B cell (primary cell): ENCODE data around the gene PRKAA2. TPM values are rescaled to one million over a fixed set of nuclear protein-coding genes. Genes with fewer than 3 reads are reported as not detected.

Experiments used
- ATAC-seq: fragments of 200-7000 bp; cut with Tn5 transposase; one replicate; pipeline ENCODE4 v1.10.0; 2021; ENCODE audit warnings: low read depth, mild to moderate bottlenecking, moderate number of reproducible peaks, moderate library complexity
- CTCF ChIA-PET: fragments of 350-600 bp; sonication (Branson Sonifier 250); formaldehyde crosslinking; loops from one replicate; lab custom pipeline; 2021; ENCODE audit warnings: antibody characterized with exemption, inconsistent platforms; lab: Charles Lee
- POLR2A ChIA-PET: fragments of 350-600 bp; sonication (Branson Sonifier 250); formaldehyde crosslinking; loops from one replicate; lab custom pipeline; 2021; ENCODE audit warnings: antibody characterized with exemption; lab: Charles Lee
- DNase-seq: peaks from one replicate; pipeline ENCODE4 v3.0.0; 2013
- H2AFZ ChIP-seq: 2 replicates; pipeline ENCODE4 v1.6.1; 2012; ENCODE audit warnings: mild to moderate bottlenecking, low read depth, low read length; ENCODE audit not compliant: insufficient read depth, poor library complexity, severe bottlenecking
- H3K27ac ChIP-seq, 2 donors: 1 replicate in 1 of 2; 2 replicates in 1 of 2; pipeline ENCODE4 v1.5.1; 2012 to 2013; ENCODE audit warnings: low read length in 2 of 2, mild to moderate bottlenecking in 2 of 2, moderate library complexity in 1 of 2
- H3K27me3 ChIP-seq, 4 experiments: fragments of 200-600 bp in 1 of 4; sonication (generic) in 1 of 4; replicated peaks in 1 of 4; 1 replicate in 2 of 4; 2 replicates in 2 of 4; pipeline versions ENCODE4 v1.6.1 to v1.7.0; 2013 to 2016; ENCODE audit warnings: low read length in 3 of 4, mild to moderate bottlenecking in 2 of 4, mixed read lengths in 1 of 4, moderate library complexity in 1 of 4; ENCODE audit not compliant: insufficient read depth in 4 of 4, control insufficient read depth in 3 of 4; ENCODE audit errors: control extremely low read depth in 1 of 4
- H3K36me3 ChIP-seq, 2 experiments: replicated peaks in 1 of 2; 1 replicate in 1 of 2; 2 replicates in 1 of 2; pipeline versions ENCODE4 v1.6.1 to v1.7.1; 2013; ENCODE audit warnings: low read length in 1 of 2; ENCODE audit not compliant: insufficient read depth in 2 of 2, control insufficient read depth in 1 of 2; ENCODE audit errors: control extremely low read depth in 1 of 2, extremely low read depth in 1 of 2
- H3K4me1 ChIP-seq, 2 donors: fragments of 200-600 bp in 1 of 2; sonication (generic) in 1 of 2; 1 replicate in 1 of 2; 2 replicates in 1 of 2; pipeline versions ENCODE4 v1.5.1 to v1.6.1; 2013 to 2017; ENCODE audit warnings: low read length in 2 of 2; ENCODE audit not compliant: control insufficient read depth in 2 of 2, insufficient read depth in 2 of 2
- H3K4me2 ChIP-seq: replicated peaks from 2 replicates; pipeline ENCODE3; 2012; ENCODE audit warnings: mild to moderate bottlenecking, low read depth, low read length; ENCODE audit not compliant: poor library complexity, severe bottlenecking
- H3K4me3 ChIP-seq, 5 experiments: fragments of 200-600 bp in 1 of 5; sonication (generic) in 1 of 5; 1 replicate in 3 of 5; 2 replicates in 2 of 5; pipeline versions ENCODE4 v1.5.1 to v1.7.0; 2011 to 2016; ENCODE audit warnings: low read length in 4 of 5, mild to moderate bottlenecking in 4 of 5, low read depth in 2 of 5, control low read depth in 1 of 5, moderate library complexity in 1 of 5; ENCODE audit not compliant: insufficient read depth in 1 of 5; ENCODE audit errors: control extremely low read depth in 1 of 5, extremely low read depth in 1 of 5
- H3K79me2 ChIP-seq: fragments of 200-600 bp; sonication (generic); one replicate; pipeline ENCODE4 v1.6.0; 2016; ENCODE audit warnings: low read length; ENCODE audit not compliant: control insufficient read depth, insufficient read depth
- H3K9ac ChIP-seq: fragments of 200-600 bp; sonication (generic); 2 replicates; pipeline ENCODE4 v1.6.1; 2017; ENCODE audit warnings: mild to moderate bottlenecking, low read length, moderate library complexity
- H3K9me3 ChIP-seq, 3 donors: one replicate each; pipeline versions ENCODE4 v1.6.1 to v1.7.1; 2013; ENCODE audit warnings: low read length in 2 of 3; ENCODE audit not compliant: control insufficient read depth in 2 of 3, insufficient read depth in 1 of 3; ENCODE audit errors: control extremely low read depth in 1 of 3
- H4K20me1 ChIP-seq: 2 replicates; pipeline ENCODE4 v1.6.0; 2012; ENCODE audit warnings: mild to moderate bottlenecking, low read length; ENCODE audit not compliant: insufficient read depth, control insufficient read depth, poor library complexity, severe bottlenecking
- H3K27ac Mint-ChIP-seq: one replicate; pipeline ENCODE4 v1.8.0; 2021; ENCODE audit warnings: mixed read lengths
- H3K27me3 Mint-ChIP-seq: one replicate; pipeline ENCODE4 v1.8.0; 2021; ENCODE audit warnings: mixed read lengths
- H3K4me1 Mint-ChIP-seq: one replicate; pipeline ENCODE4 v1.8.0; 2021; ENCODE audit warnings: mixed read lengths
- H3K4me3 Mint-ChIP-seq: one replicate; pipeline ENCODE4 v1.8.0; 2021; ENCODE audit warnings: mixed read lengths
- H3K9me3 Mint-ChIP-seq: one replicate; pipeline ENCODE4 v1.8.0; 2022; ENCODE audit warnings: mixed read lengths; ENCODE audit not compliant: insufficient read depth
- CTCF ChIP-seq: fragments of 200-600 bp; IDR thresholded peaks from one replicate; pipeline ENCODE4 v1.8.0; 2022; ENCODE audit warnings: antibody characterized with exemption, mild to moderate bottlenecking
- EZH2 ChIP-seq: IDR thresholded peaks from 2 replicates; pipeline ENCODE4 v1.6.1; 2012; ENCODE audit warnings: borderline replicate concordance, low read depth, mild to moderate bottlenecking, moderate library complexity, low read length; ENCODE audit not compliant: insufficient read depth, poor library complexity, severe bottlenecking
- WGBS: methylation state at CpG from one replicate; pipeline ENCODE4 v1.1.5; 2013; ENCODE audit warnings: missing lambda C conversion rate; ENCODE audit not compliant: insufficient coverage; 5-methylcytosine and 5-hydroxymethylcytosine counted together
- intact Hi-C: fragments of 100-400 bp; cut with micrococcal nuclease; formaldehyde crosslinking; loops from one replicate; pipeline ENCODE4 v1.10.0; 2022
- polyA plus RNA-seq: library from polyadenylated mRNA; depleted of rRNA; stranded (reverse); fragments of >200 nt; gene quantifications from 2 replicates; pipeline ENCODE4 v1.2.3, GENCODE V29; 2012
- total RNA-seq, 2 donors: library from RNA; stranded (reverse); fragments of 120-200 nt in 1 of 2; gene quantifications; 1 replicate in 1 of 2; 2 replicates in 1 of 2; pipeline versions ENCODE4 v1.2.3 to v1.2.4, GENCODE V29; 2013 to 2022

The PRKAA2 gene
- total and polyA plus RNA-seq, 2 donors (not counting 1 experiment from before 2014, with no cell fraction given), result not detected

GRCh38 chr1:56713112-56713511 lies 68.0 kb downstream of the PRKAA2 start:
- H3K9me3 Mint-ChIP-seq, result no peaks in the 10 kb centered on the region
- H3K79me2 ChIP-seq, result no peaks in the 10 kb centered on the region
- CTCF ChIA-PET, result interaction anchor here (0.7 to 5.3 kb wide), 3 partner anchors 10 to 1429 kb away, joined by 3 to 56 read pairs (median 4); no protein-coding TSS in a partner anchor
- H3K4me2 ChIP-seq, result no peak overlapping the region
- intact Hi-C loops, result no loop called here
- peaks cover 0 to 3% (median 0%) of the 10 kb centered on the region in 4 experiments for H3K27me3 ChIP-seq
- POLR2A ChIA-PET, result no interaction called here
- no peak overlapping the region for H3K9ac ChIP-seq
- H3K9me3 ChIP-seq, result no peaks in the 10 kb centered on the region
- H3K4me3 ChIP-seq, result no peak overlapping the region
- H2AFZ ChIP-seq, result no peak overlapping the region
- no peaks in the 10 kb centered on the region for H4K20me1 ChIP-seq
- ATAC-seq (no peak), DNase-seq (no peak)
- H3K27ac Mint-ChIP-seq, result no peak overlapping the region
- no peaks in the 10 kb centered on the region for H3K36me3 ChIP-seq
- no peaks in the 10 kb centered on the region for H3K4me1 Mint-ChIP-seq
- no CpG with 5 or more reads among the region's 1 CpG for WGBS
- no peak overlapping the region for H3K27ac ChIP-seq
- H3K27me3 Mint-ChIP-seq, result peaks cover 18% of the 10 kb centered on the region
- TF ChIP-seq CTCF, result no peak
- no peak for TF ChIP-seq EZH2
- no peak overlapping the region for H3K4me3 Mint-ChIP-seq
- H3K4me1 ChIP-seq, result no peaks in the 10 kb centered on the region

DNA sequence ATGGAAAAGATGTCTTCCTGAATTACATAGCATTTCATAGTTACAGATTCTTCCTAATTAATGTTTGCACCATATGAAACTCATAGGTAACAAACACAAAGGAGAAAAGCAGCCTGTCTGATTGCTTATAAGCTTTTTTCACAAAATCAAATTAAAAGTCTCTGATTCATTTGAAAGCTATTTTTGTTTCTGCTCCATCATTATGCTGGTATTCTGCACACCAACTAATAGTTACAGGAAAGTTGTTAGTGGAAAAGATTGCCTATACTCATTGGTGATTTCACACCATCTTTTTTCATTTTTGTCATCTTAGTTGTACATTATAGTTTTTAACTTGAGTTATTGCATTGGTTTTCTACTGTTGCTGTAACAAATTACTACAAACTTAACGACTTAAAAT lies 70.0 kb downstream of the PRKAA2 start:
- ATAC-seq (no peak), DNase-seq (no peak)
- H3K36me3 ChIP-seq, result no peaks in the 10 kb centered on the region
- H2AFZ ChIP-seq, result no peak overlapping the region
- intact Hi-C loops, result no loop called here
- Mint-ChIP-seq H3K4me1 (no peaks in the 10 kb centered on the region), H3K9me3 (no peaks in the 10 kb centered on the region), H3K4me3 (no peak overlapping the region), H3K27ac (no peak overlapping the region), H3K27me3 (peaks cover 5% of the 10 kb centered on the region)
- no CpG with 5 or more reads among the region's 1 CpG for WGBS
- H3K79me2 ChIP-seq, result no peaks in the 10 kb centered on the region
- H3K4me1 ChIP-seq, result no peaks in the 10 kb centered on the region
- H3K9ac ChIP-seq, result no peak overlapping the region
- H3K27me3 ChIP-seq, result no peaks in the 10 kb centered on the region
- no peak overlapping the region for H3K27ac ChIP-seq
- CTCF ChIA-PET, result no interaction called here
- TF ChIP-seq CTCF, result no peak
- no peak for TF ChIP-seq EZH2
- no peak overlapping the region for H3K4me3 ChIP-seq
- H3K4me2 ChIP-seq, result no peak overlapping the region
- no peaks in the 10 kb centered on the region for H4K20me1 ChIP-seq
- POLR2A ChIA-PET, result no interaction called here
- no peaks in the 10 kb centered on the region for H3K9me3 ChIP-seq
